Naive thymus-derived CD4-positive, alpha-beta T cell (primary cell): ENCODE measurements around the gene TBCD. TPM values are rescaled to one million over a fixed set of nuclear protein-coding genes. Genes with fewer than 3 reads are reported as not detected.

Source experiments
- ATAC-seq: fragments of 150-1000 bp; cut with Tn5 transposase; 2 replicates; pipeline ENCODE4 v1.10.0; 2021; ENCODE audit warnings: mild to moderate bottlenecking, moderate library complexity
- CTCF ChIA-PET: fragments of 350-600 bp; sonication (Branson Sonifier 250); formaldehyde crosslinking; loops from one replicate; lab custom pipeline; 2021; ENCODE audit warnings: antibody characterized with exemption; lab: Charles Lee
- POLR2A ChIA-PET: fragments of 350-600 bp; sonication (Branson Sonifier 250); formaldehyde crosslinking; loops from one replicate; lab custom pipeline; 2021; ENCODE audit warnings: antibody characterized with exemption, inconsistent platforms; lab: Charles Lee
- DNase-seq, 9 donors: peaks; one replicate each; pipeline versions ENCODE4 v3.0.0 to v3.0.0-alpha.2; 2020 to 2022; ENCODE audit warnings: mixed read lengths in 1 of 9
- H3K27ac ChIP-seq: one replicate; pipeline ENCODE4 v1.7.0; 2013; ENCODE audit warnings: mild to moderate bottlenecking, low read depth, low read length, moderate library complexity
- H3K27me3 ChIP-seq, 2 donors: one replicate each; pipeline ENCODE4 v1.7.0; 2013; ENCODE audit warnings: low read length in 2 of 2, mild to moderate bottlenecking in 2 of 2, moderate library complexity in 2 of 2; ENCODE audit not compliant: control insufficient read depth in 2 of 2, insufficient read depth in 2 of 2
- H3K36me3 ChIP-seq, 3 experiments: 1 replicate in 2 of 3; 2 replicates in 1 of 3; pipeline ENCODE4 v1.7.0; 2013; ENCODE audit warnings: low read length in 3 of 3, mild to moderate bottlenecking in 3 of 3, moderate library complexity in 1 of 3; ENCODE audit not compliant: insufficient read depth in 3 of 3, control insufficient read depth in 2 of 3
- H3K4me1 ChIP-seq, 2 donors: one replicate each; pipeline ENCODE4 v1.7.0; 2013; ENCODE audit warnings: low read length in 2 of 2, mild to moderate bottlenecking in 2 of 2, moderate library complexity in 1 of 2; ENCODE audit not compliant: control insufficient read depth in 2 of 2, insufficient read depth in 2 of 2
- H3K4me3 ChIP-seq: 2 replicates; pipeline ENCODE4 v1.7.0; 2013; ENCODE audit warnings: mild to moderate bottlenecking, low read length
- H3K9me3 ChIP-seq, 3 experiments: 1 replicate in 2 of 3; 2 replicates in 1 of 3; pipeline ENCODE4 v1.7.0; 2013; ENCODE audit warnings: low read length in 3 of 3; ENCODE audit not compliant: control insufficient read depth in 2 of 3
- H3K27ac Mint-ChIP-seq, 9 donors: one replicate each; pipeline ENCODE4 v1.8.0; 2020 to 2022; ENCODE audit warnings: mixed read lengths in 9 of 9, mild to moderate bottlenecking in 8 of 9, moderate library complexity in 5 of 9, inconsistent platforms in 2 of 9
- H3K27me3 Mint-ChIP-seq, 5 donors: one replicate each; pipeline ENCODE4 v1.8.0; 2021 to 2022; ENCODE audit warnings: mixed read lengths in 5 of 5, mild to moderate bottlenecking in 1 of 5
- H3K36me3 Mint-ChIP-seq, 5 donors: one replicate each; pipeline ENCODE4 v1.8.0; 2020 to 2022; ENCODE audit warnings: mixed read lengths in 5 of 5, mild to moderate bottlenecking in 3 of 5, inconsistent platforms in 1 of 5
- H3K4me1 Mint-ChIP-seq, 7 donors: one replicate each; pipeline ENCODE4 v1.8.0; 2020 to 2022; ENCODE audit warnings: mixed read lengths in 7 of 7, mild to moderate bottlenecking in 3 of 7, inconsistent platforms in 1 of 7
- H3K4me3 Mint-ChIP-seq, 10 donors: one replicate each; pipeline ENCODE4 v1.8.0; 2020 to 2022; ENCODE audit warnings: mild to moderate bottlenecking in 10 of 10, mixed read lengths in 10 of 10, moderate library complexity in 6 of 10, inconsistent platforms in 2 of 10
- H3K9me3 Mint-ChIP-seq, 11 donors: one replicate each; pipeline ENCODE4 v1.8.0; 2020 to 2022; ENCODE audit warnings: mixed read lengths in 11 of 11, mild to moderate bottlenecking in 4 of 11, inconsistent platforms in 1 of 11, moderate library complexity in 1 of 11
- intact Hi-C, 2 donors: fragments of 100-400 bp; cut with micrococcal nuclease; formaldehyde crosslinking; loops; one replicate each; pipeline ENCODE4 v1.15.1; 2023
- polyA plus RNA-seq, 2 donors: library from polyadenylated mRNA; unstranded; fragments of 300-500 nt; fragmentation: Illumina TruSeq; gene quantifications; one replicate each; pipeline ENCODE4 v1.2.3, GENCODE V29; 2021
- total RNA-seq, 6 experiments: library from RNA in 5 of 6; stranded (reverse) in 5 of 6; gene quantifications; 1 replicate in 5 of 6; 2 replicates in 1 of 6; pipeline ENCODE4 v1.2.3 and lab custom pipeline; 2021 to 2026

The TBCD gene
- total and polyA plus RNA-seq, 7 experiments from 2014 or later, result 61.5 to 255 (median 123) TPM

DNA sequence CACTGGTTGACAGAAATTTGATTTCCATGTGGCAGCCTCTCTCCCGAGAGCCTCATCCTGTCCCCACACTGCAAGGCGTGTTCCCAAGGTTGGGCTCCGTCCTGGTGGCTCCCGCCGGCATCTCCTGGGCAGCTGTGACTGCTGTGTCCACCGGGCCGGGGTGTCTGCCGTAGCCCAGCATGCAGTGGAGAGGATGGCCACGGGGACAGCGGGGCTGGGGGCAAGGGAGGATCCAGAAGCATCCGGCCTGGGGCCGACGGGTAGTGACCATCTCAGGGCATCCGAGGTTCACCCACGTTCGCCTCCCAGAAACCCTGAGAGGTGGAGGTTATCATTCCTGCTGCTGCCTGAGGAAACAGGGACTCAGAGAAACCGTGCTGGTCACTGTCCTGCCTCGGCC is 46.1 kb upstream of the TBCD start:
- intact Hi-C loops, result no loop called here
- DNase-seq (no peak), ATAC-seq (no peak)
- Mint-ChIP-seq H3K4me1 (no peaks in the 10 kb centered on the region), H3K27ac (no peak overlapping the region), H3K4me3 (no peak overlapping the region), H3K36me3 (no peaks in the 10 kb centered on the region), H3K27me3 (no peaks in the 10 kb centered on the region), H3K9me3 (no peaks in the 10 kb centered on the region)
- H3K36me3 ChIP-seq, result no peaks in the 10 kb centered on the region
- H3K9me3 ChIP-seq, result no peaks in the 10 kb centered on the region
- ChIA-PET CTCF (no interaction called here), POLR2A (no interaction called here)
- H3K27ac ChIP-seq, result no peak overlapping the region
- no peak overlapping the region for H3K4me3 ChIP-seq
- no peaks in the 10 kb centered on the region for H3K27me3 ChIP-seq
- H3K4me1 ChIP-seq, result no peaks in the 10 kb centered on the region

DNA sequence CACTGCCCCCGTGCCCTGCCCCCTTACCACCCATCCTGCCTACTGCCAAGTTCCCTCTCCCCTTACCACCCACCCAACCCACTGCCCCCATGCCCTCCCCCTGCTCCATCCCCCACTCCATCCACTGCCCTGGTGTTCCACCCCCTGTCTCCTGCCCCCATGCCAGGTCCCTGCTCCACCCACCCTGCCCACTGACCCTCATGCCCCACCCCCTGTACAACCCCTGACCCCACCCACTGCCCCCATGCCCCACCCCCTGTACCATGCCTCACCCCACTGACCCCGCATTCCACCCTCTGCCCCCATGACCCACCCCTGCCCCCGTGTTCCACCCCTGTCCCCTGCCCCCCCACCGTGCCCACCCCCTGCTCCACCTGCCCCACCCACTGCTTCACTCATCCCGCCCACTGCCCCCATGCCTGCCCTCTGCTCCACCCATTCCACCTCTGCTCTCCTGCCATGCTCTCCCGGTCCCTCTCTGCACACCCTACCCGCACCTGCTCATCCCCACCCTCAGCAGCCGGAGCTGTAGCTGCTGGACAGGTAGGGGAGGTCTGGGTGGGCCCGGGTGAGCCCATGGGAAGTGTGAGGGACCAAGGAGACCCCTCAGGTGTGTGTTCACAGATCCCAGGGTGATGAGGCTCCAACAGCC is 42.7 kb upstream of the TBCD start:
- Histone ChIP-seq H3K4me3 (no peak overlapping the region), H3K36me3 (no peaks in the 10 kb centered on the region), H3K4me1 (no peaks in the 10 kb centered on the region), H3K27ac (no peak overlapping the region), H3K27me3 (no peaks in the 10 kb centered on the region), H3K9me3 (no peaks in the 10 kb centered on the region)
- POLR2A ChIA-PET, result no interaction called here
- no peaks in the 10 kb centered on the region for H3K4me1 Mint-ChIP-seq
- ATAC-seq (no peak), DNase-seq (no peak)
- no peak overlapping the region for H3K27ac Mint-ChIP-seq
- H3K36me3 Mint-ChIP-seq, result no peaks in the 10 kb centered on the region
- no peaks in the 10 kb centered on the region for H3K9me3 Mint-ChIP-seq
- CTCF ChIA-PET, result no interaction called here
- intact Hi-C loops, result no loop called here
- H3K4me3 Mint-ChIP-seq, result no peak overlapping the region
- H3K27me3 Mint-ChIP-seq, result no peaks in the 10 kb centered on the region

DNA sequence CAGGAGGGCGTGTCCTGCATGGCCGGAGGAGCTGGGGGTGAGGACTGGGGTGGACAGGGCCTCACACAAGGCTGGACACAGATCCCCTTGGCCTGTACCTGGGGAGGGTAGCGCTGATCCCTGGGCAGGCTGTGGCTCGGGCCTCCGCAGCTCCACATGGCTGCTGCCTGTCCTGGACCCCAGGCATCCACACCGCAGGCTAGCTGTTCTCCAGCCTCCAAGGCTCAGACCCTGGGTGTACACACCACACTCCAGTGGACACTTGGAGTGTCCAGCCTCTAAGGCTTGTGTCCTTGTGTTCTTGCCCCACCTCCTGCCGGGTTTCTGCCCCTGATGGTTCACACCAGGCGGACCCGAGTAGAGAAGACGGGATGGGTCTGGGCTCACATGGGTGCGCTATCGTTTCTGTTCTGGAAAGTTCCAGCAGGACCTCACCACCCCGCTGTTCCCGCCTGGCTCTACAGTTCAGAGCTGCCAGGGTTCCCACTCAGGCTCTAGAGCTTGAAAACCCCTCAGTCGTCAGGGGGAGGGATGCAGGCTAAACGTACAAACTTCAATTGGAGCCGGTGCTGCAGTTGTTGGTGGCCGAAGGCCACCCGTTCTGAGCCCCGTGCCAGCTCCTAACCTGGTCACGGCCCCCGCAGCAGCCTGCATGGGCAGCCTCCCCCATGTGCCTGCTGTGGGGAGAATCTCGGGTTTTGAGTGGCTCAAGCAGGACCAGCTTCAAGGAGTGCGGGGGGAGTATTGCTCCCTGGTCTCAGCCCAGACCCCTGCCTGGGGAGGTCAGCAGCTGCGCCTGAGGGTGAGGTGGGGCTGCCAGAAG is 42.0 kb upstream of the TBCD start:
- Histone ChIP-seq H3K27ac (no peak overlapping the region), H3K4me1 (no peaks in the 10 kb centered on the region), H3K4me3 (no peak overlapping the region), H3K9me3 (no peaks in the 10 kb centered on the region), H3K27me3 (no peaks in the 10 kb centered on the region), H3K36me3 (no peaks in the 10 kb centered on the region)
- H3K4me3 Mint-ChIP-seq, result peak overlapping the region in 1 of 10 donors; percentile 31
- H3K27me3 Mint-ChIP-seq, result no peaks in the 10 kb centered on the region
- ChIA-PET POLR2A (no interaction called here), CTCF (interaction anchor here (0.6 kb wide), 1 partner anchor 21 kb away, joined by 3 read pairs; no protein-coding TSS in a partner anchor)
- H3K4me1 Mint-ChIP-seq, result no peaks in the 10 kb centered on the region
- no peak overlapping the region for H3K27ac Mint-ChIP-seq
- no peaks in the 10 kb centered on the region for H3K36me3 Mint-ChIP-seq
- no peak for ATAC-seq
- no peak for DNase-seq
- no peaks in the 10 kb centered on the region for H3K9me3 Mint-ChIP-seq
- intact Hi-C loops, result no loop called here

DNA sequence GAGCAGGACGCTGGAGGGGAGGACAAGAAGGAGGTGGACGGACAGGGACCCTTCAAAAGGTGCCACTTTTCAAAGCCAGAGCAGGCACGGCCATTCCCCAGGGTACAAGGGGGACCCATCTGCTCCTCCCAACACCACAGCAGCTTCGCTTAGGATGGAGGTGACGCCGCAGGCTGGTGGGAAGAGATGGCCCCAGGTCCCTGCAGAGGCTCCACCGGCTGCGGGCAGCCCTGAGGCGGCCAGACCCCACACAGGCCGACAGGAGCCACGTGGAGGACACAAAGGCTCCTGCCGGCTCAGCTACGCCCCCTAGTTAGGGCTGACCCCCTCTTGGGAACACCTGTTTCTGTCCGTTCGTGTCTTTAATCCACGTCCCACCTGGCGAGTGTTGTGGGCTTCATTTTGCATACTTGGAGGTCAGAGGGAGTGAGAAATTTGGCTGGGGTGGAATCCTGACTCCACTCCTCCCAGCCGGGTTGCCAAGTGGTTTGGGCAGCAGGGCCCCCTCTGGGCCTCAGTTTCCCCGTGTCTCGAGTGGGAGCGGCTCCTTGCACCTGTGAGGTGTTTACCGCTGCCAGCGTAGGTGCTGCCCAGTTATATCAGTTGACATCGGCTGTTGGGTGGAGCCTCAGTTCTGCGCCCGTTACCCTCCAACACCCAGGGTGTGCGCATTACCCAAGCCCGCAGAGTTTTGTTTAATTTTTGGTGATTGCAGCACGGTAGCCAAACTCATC is 41.2 kb upstream of the TBCD start:
- ChIA-PET POLR2A (no interaction called here), CTCF (interaction anchor here (0.7 kb wide), 1 partner anchor 35 kb away, joined by 4 read pairs; no protein-coding TSS in a partner anchor)
- intact Hi-C loops, result no loop called here
- Histone ChIP-seq H3K27ac (no peak overlapping the region), H3K4me1 (peaks cover under 1% of the 10 kb centered on the region in 2 donors), H3K4me3 (no peak overlapping the region), H3K27me3 (no peaks in the 10 kb centered on the region), H3K9me3 (no peaks in the 10 kb centered on the region), H3K36me3 (no peaks in the 10 kb centered on the region)
- H3K9me3 Mint-ChIP-seq, result no peaks in the 10 kb centered on the region
- DNase-seq (no peak), ATAC-seq (no peak)
- H3K36me3 Mint-ChIP-seq, result no peaks in the 10 kb centered on the region
- H3K4me3 Mint-ChIP-seq, result peak overlapping the region in 1 of 10 donors; percentile 31
- peaks cover 0 to 2% (median 2%) of the 10 kb centered on the region in 7 donors for H3K4me1 Mint-ChIP-seq
- no peak overlapping the region for H3K27ac Mint-ChIP-seq
- H3K27me3 Mint-ChIP-seq, result no peaks in the 10 kb centered on the region

DNA sequence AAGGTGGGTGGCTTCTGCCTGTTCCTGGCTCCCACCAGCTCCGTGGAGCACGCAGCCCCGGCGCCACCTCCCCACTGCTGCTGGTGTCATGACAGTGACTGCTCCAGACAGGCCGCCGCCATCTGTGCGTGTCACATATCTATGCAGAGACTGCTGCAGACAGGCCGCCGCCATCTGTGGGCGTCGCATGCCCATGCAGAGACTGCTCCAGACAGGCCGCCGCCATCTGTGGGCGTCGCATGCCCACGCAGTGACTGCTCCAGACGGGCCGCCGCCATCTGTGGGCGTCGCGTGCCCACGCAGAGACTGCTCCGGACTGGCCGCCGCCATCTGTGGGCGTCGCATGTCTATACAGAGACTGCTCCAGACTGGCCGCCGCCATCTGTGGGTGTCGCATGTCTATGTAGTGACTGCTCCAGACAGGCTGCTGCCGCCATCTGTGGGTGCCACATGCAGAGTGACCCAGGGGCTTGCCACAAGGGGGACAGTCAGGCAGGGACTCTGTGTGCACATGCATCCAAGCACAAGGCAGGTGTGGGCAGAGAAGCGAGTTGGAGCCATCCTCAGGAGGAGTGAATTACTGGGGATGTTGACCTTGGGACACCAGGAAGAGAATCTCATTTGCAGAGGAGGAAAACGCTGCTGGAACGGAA is 38.7 kb upstream of the TBCD start:
- DNase-seq, result no peak
- peak overlapping the region in 2 of 10 donors; percentile 23 to 45 for H3K4me3 Mint-ChIP-seq
- CTCF ChIA-PET, result no interaction called here
- Histone ChIP-seq H3K4me1 (peaks cover 12% of the 10 kb centered on the region in 2 donors), H3K9me3 (no peaks in the 10 kb centered on the region), H3K36me3 (no peaks in the 10 kb centered on the region), H3K4me3 (no peak overlapping the region), H3K27me3 (no peaks in the 10 kb centered on the region), H3K27ac (no peak overlapping the region)
- no peaks in the 10 kb centered on the region for H3K27me3 Mint-ChIP-seq
- intact Hi-C loops, result no loop called here
- H3K9me3 Mint-ChIP-seq, result no peaks in the 10 kb centered on the region
- H3K4me1 Mint-ChIP-seq, result peaks cover 10 to 23% (median 16%) of the 10 kb centered on the region in 7 donors
- peaks cover 0 to 4% (median 0%) of the 10 kb centered on the region in 5 donors for H3K36me3 Mint-ChIP-seq
- peak overlapping the region in 1 of 9 donors; percentile 38 for H3K27ac Mint-ChIP-seq
- POLR2A ChIA-PET, result no interaction called here
- no peak for ATAC-seq
